HG03571 (cell line): ENCODE measurements around the gene TMCC1.
"Not testable (repeated sequence)": the region's sequence is repeated elsewhere in the genome, so short reads cannot be mapped to it uniquely, and the experiment has no call there.

Experiments
- ATAC-seq: cut with Tn5 transposase; IDR thresholded peaks from one replicate; pipeline ENCODE4 v1.9.1; 2021; ENCODE audit not compliant: unreplicated experiment

The TMCC1 gene

GRCh38 chr3:129656659-129657247, 236.8 kb downstream of the TMCC1 start:
- no peak for ATAC-seq

- no peak for ATAC-seq
Measured at GRCh38 chr3:129655291-129655700, 238.2 kb downstream of the TMCC1 start.

- ATAC-seq: no peak
Measured at GRCh38 chr3:129654131-129654530, 239.4 kb downstream of the TMCC1 start.

- no peak for ATAC-seq
Measured at GRCh38 chr3:129653019-129653418, 240.5 kb downstream of the TMCC1 start.

- ATAC-seq: no peak
Measured at GRCh38 chr3:129651435-129652202, 241.9 kb downstream of the TMCC1 start.

GRCh38 chr3:129650256-129650872, 243.1 kb downstream of the TMCC1 start:
- ATAC-seq: no peak

- no peak for ATAC-seq
Measured at GRCh38 chr3:129648391-129648790, 245.1 kb downstream of the TMCC1 start.

GRCh38 chr3:129645286-129645685, 248.2 kb downstream of the TMCC1 start:
- no peak for ATAC-seq

GRCh38 chr3:129644836-129645235, 248.7 kb downstream of the TMCC1 start:
- no peak for ATAC-seq

- not testable (repeated sequence) for ATAC-seq
Measured at GRCh38 chr3:129641567-129642260, 251.8 kb downstream of the TMCC1 start.

- ATAC-seq: not testable (repeated sequence)
Measured at GRCh38 chr3:129640985-129641384, 252.5 kb downstream of the TMCC1 start.

GRCh38 chr3:129638481-129638880, 255.0 kb downstream of the TMCC1 start:
- ATAC-seq: no peak

GRCh38 chr3:129636082-129636481, 257.4 kb downstream of the TMCC1 start:
- no peak for ATAC-seq

- ATAC-seq: no peak
Measured at GRCh38 chr3:129635656-129636055, 257.9 kb downstream of the TMCC1 start.

- ATAC-seq: no peak
Measured at GRCh38 chr3:129633751-129634481, 259.6 kb downstream of the TMCC1 start.

- ATAC-seq: no peak
Measured at GRCh38 chr3:129632977-129633376, 260.5 kb downstream of the TMCC1 start.

GRCh38 chr3:129632556-129632955, 261.0 kb downstream of the TMCC1 start:
- no peak for ATAC-seq

GRCh38 chr3:129632056-129632455, 261.5 kb downstream of the TMCC1 start:
- ATAC-seq: no peak

GRCh38 chr3:129629011-129629410, 264.5 kb downstream of the TMCC1 start:
- ATAC-seq: no peak

- ATAC-seq: no peak
Measured at GRCh38 chr3:129628169-129628522, 265.4 kb downstream of the TMCC1 start.
